Mucosa of rectum (tissue), 2 donors: ENCODE data around the gene LNPEP.

Experiments used
- H3K27ac ChIP-seq, 2 donors: one replicate each; pipeline ENCODE4 v1.7.0; 2013; ENCODE audit warnings: inconsistent platforms in 2 of 2, low read depth in 2 of 2, low read length in 2 of 2
- H3K27me3 ChIP-seq, 2 donors: one replicate each; pipeline ENCODE4 v1.7.0; 2013; ENCODE audit warnings: low read length in 2 of 2; ENCODE audit not compliant: control insufficient read depth in 2 of 2, insufficient read depth in 2 of 2
- H3K36me3 ChIP-seq, 2 donors: one replicate each; pipeline ENCODE4 v1.7.0; 2013; ENCODE audit warnings: low read length in 2 of 2; ENCODE audit not compliant: control insufficient read depth in 2 of 2, insufficient read depth in 2 of 2
- H3K4me1 ChIP-seq, 2 donors: one replicate each; pipeline ENCODE4 v1.7.0; 2013; ENCODE audit warnings: low read length in 2 of 2, mild to moderate bottlenecking in 1 of 2; ENCODE audit not compliant: control insufficient read depth in 2 of 2, insufficient read depth in 2 of 2
- H3K4me3 ChIP-seq, 2 donors: one replicate each; pipeline ENCODE4 v1.7.0; 2013; ENCODE audit warnings: low read length in 2 of 2
- H3K9ac ChIP-seq, 2 donors: one replicate each; pipeline ENCODE4 v1.7.0; 2013; ENCODE audit warnings: low read length in 2 of 2, low read depth in 1 of 2, mild to moderate bottlenecking in 1 of 2
- H3K9me3 ChIP-seq, 2 donors: one replicate each; pipeline ENCODE4 v1.7.0; 2013; ENCODE audit warnings: low read length in 2 of 2; ENCODE audit not compliant: control insufficient read depth in 2 of 2
- donor health status: healthy.
- donor health status: Normal muscosa, but diverticular disease.

Gene LNPEP

DNA sequence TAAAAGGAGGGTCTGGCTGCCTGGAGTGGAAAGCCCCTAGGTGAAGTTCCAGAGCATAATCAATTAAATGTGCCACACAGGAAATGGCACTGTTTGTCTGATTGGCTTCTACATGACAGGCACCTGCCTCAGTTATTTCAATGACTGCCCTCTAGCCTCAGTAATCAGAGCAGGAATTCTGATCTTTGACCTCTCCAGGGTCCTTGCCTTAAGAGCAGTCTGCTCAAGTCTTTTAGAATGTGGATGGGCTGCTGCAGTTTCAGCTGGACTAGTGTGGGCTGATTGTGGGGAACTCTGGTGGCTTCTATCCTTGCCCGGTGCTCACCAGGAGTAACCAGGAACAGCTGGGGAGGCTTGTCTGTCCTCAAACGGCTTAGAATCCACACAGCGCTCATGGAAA, 107.6 kb downstream of the LNPEP start:
- Histone ChIP-seq H3K9me3 (no peaks in the 10 kb centered on the region), H3K27ac (no peak overlapping the region), H3K4me3 (no peak overlapping the region), H3K9ac (no peak overlapping the region), H3K4me1 (no peaks in the 10 kb centered on the region), H3K36me3 (no peaks in the 10 kb centered on the region), H3K27me3 (no peaks in the 10 kb centered on the region)

DNA sequence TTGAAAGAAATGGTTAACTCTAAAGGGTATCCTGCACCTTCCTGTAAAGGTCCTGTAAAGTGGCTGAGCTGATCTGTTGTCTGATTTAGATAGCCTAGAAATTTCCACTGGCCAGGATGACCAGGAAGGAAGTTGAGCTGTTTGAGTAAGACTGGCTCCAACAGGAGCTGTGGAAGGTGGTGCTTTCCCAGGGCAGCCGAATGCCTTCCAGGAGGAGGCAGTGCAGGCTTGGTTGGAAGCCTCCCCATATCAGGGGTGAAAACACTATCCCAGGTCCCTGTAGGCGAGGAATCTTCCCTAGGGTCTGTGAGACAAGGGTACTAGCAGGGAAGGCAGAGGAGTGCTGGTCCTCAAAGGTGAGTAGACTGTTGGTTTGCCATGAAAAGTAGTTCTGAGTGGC, 108.2 kb downstream of the LNPEP start:
- Histone ChIP-seq H3K9me3 (no peaks in the 10 kb centered on the region), H3K27ac (no peak overlapping the region), H3K9ac (no peak overlapping the region), H3K27me3 (no peaks in the 10 kb centered on the region), H3K36me3 (no peaks in the 10 kb centered on the region), H3K4me3 (no peak overlapping the region), H3K4me1 (no peaks in the 10 kb centered on the region)

GRCh38 chr5:97046270-97046982, 110.5 kb downstream of the LNPEP start:
- H3K9ac ChIP-seq: no peak overlapping the region
- H3K36me3 ChIP-seq: no peaks in the 10 kb centered on the region
- H3K27me3 ChIP-seq: no peaks in the 10 kb centered on the region
- no peaks in the 10 kb centered on the region for H3K9me3 ChIP-seq
- no peak overlapping the region for H3K4me3 ChIP-seq
- H3K4me1 ChIP-seq: no peaks in the 10 kb centered on the region
- no peak overlapping the region for H3K27ac ChIP-seq

DNA sequence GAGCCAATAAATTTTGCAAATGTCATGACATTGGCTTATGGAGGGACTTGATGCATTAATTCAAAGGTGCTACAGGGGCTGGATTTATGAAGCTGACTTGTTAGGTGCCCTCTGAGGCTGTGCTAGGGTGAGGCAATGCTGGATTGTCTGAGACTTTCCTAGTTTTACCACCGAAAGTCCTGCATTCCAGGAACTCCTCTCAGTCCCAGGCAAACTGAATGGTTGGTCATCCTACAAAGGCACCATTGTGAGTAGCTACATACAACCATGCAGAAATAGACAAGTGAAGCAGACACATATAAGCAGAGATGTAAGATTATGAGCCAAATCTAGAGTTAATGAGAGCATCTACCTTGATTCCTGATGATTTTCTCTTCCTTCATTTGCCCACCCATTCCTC, 111.2 kb downstream of the LNPEP start:
- H3K36me3 ChIP-seq: no peaks in the 10 kb centered on the region
- no peaks in the 10 kb centered on the region for H3K9me3 ChIP-seq
- H3K27ac ChIP-seq: no peak overlapping the region
- no peak overlapping the region for H3K4me3 ChIP-seq
- H3K27me3 ChIP-seq: no peaks in the 10 kb centered on the region
- no peak overlapping the region for H3K9ac ChIP-seq
- no peaks in the 10 kb centered on the region for H3K4me1 ChIP-seq

DNA sequence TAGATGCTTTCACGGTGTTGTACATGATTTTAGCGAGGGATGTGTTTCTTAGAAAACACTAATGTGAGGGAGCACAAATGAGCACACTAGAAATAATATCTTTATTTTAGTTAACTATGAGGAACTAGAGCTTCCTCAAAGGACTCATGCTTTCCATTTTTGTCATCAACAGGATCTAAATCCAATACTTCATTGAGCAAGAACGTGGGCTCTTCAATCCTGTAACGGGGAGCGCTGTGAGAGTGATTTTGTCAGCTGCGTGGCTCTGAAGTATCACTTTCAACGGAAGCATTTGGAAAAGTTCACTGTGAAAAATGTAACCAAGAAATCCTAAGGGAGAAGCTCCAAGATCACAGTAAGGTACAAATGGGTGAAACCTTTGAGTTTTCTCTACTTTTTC, 113.3 kb downstream of the LNPEP start:
- Histone ChIP-seq H3K27ac (no peak overlapping the region), H3K4me1 (no peaks in the 10 kb centered on the region), H3K4me3 (no peak overlapping the region), H3K36me3 (no peaks in the 10 kb centered on the region), H3K27me3 (no peaks in the 10 kb centered on the region), H3K9me3 (no peaks in the 10 kb centered on the region), H3K9ac (no peak overlapping the region)

- no peaks in the 10 kb centered on the region for H3K27me3 ChIP-seq
- H3K36me3 ChIP-seq: no peaks in the 10 kb centered on the region
- no peak overlapping the region for H3K27ac ChIP-seq
- no peaks in the 10 kb centered on the region for H3K9me3 ChIP-seq
- no peaks in the 10 kb centered on the region for H3K4me1 ChIP-seq
- no peak overlapping the region for H3K9ac ChIP-seq
- no peak overlapping the region for H3K4me3 ChIP-seq
Measured at GRCh38 chr5:97056263-97056662, 120.4 kb downstream of the LNPEP start.

- Histone ChIP-seq H3K4me3 (no peak overlapping the region), H3K27ac (no peak overlapping the region), H3K36me3 (no peaks in the 10 kb centered on the region), H3K9ac (no peak overlapping the region), H3K9me3 (no peaks in the 10 kb centered on the region), H3K27me3 (no peaks in the 10 kb centered on the region), H3K4me1 (no peaks in the 10 kb centered on the region)
Measured at GRCh38 chr5:97062046-97062445, 126.2 kb downstream of the LNPEP start.

GRCh38 chr5:97063251-97063650, 127.4 kb downstream of the LNPEP start:
- no peak overlapping the region for H3K9ac ChIP-seq
- H3K36me3 ChIP-seq: no peaks in the 10 kb centered on the region
- no peaks in the 10 kb centered on the region for H3K4me1 ChIP-seq
- H3K27me3 ChIP-seq: no peaks in the 10 kb centered on the region
- no peak overlapping the region for H3K27ac ChIP-seq
- H3K4me3 ChIP-seq: no peak overlapping the region
- H3K9me3 ChIP-seq: no peaks in the 10 kb centered on the region

- Histone ChIP-seq H3K27me3 (no peaks in the 10 kb centered on the region), H3K9ac (no peak overlapping the region), H3K27ac (no peak overlapping the region), H3K9me3 (no peaks in the 10 kb centered on the region), H3K36me3 (no peaks in the 10 kb centered on the region), H3K4me1 (no peaks in the 10 kb centered on the region), H3K4me3 (no peak overlapping the region)
Measured at GRCh38 chr5:97065475-97065874, 129.6 kb downstream of the LNPEP start.

DNA sequence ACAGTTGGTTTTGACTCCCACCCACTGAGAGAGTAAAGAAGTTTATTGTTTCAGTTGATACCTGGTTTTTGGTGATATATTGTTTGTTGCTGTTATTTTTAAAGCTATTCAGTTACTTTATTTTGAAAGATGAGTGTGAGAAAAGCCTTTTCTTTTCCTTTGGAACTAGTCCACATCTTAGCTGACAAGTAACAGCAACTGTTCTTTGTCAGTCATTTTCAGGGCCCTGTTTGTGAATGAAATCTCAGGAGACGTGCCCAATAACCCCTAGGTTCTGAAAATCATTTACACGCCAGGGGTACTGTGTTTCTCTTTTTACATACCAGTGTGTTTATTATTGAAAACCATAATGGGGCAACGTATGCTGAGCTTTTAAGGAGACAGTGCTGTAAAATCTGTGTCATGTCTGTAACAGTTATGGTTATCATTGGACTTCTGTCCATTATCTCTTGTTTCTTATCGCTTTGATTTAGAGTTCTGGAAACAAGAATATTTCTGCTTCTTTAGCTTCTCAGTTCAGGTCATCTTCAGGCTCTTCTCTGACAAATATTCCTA, 131.5 kb downstream of the LNPEP start:
- no peaks in the 10 kb centered on the region for H3K4me1 ChIP-seq
- H3K9ac ChIP-seq: no peak overlapping the region
- no peaks in the 10 kb centered on the region for H3K36me3 ChIP-seq
- no peaks in the 10 kb centered on the region for H3K27me3 ChIP-seq
- no peak overlapping the region for H3K27ac ChIP-seq
- H3K4me3 ChIP-seq: no peak overlapping the region
- no peaks in the 10 kb centered on the region for H3K9me3 ChIP-seq
